Stimulated activated CD4-positive, alpha-beta T cell treated with anti-CD3 and anti-CD28 coated beads, Interleukin-1b, Interleukin-23, amount 100 ng/mL, for 24 hours (primary cell): ENCODE results near the gene DNAH7.

Source experiments
- DNase-seq, 4 experiments: peaks; one replicate each; pipeline ENCODE4 v3.0.0-alpha.2; 2020; ENCODE audit warnings: low read depth in 4 of 4, low spot score in 1 of 4

Gene DNAH7

DNA sequence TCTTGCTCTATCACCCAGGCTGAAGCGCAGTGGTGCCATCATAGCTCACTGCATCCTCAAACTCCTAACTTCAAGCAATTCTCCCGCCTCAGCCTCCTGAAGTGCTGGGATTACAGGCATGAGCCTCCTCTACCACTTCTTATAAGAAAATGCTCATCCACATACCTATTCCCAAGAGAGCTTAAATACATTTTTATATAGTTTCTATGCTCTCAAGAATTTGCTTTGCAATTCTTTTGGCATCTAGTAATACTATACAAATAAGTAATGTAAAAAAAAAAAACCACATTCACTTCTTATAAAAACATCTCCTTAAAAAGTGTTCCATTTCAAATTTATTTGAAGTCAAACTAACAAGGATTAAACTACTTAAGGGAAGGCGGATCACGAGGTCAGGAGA lies 197.3 kb downstream of the DNAH7 start:
- DNase-seq: no peak

DNA sequence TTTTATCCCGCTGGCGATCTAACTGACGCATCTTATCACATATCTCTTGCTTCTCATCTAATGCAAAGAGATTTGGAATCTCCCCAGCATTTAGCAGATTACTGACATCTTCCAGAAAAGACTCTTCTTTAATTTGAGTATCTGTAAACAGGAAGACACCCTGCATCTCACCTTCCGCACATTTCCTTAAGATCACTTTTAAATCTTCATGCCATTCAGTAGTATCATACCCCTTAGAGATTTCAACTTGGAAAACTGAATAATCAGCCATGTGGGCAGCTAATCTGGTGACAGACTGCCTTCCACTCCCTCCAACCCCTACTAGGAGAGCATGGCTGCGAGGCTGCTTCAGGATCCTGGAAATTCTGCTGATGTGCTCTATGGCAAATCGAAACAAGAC lies 204.3 kb downstream of the DNAH7 start:
- DNase-seq: no peak

DNA sequence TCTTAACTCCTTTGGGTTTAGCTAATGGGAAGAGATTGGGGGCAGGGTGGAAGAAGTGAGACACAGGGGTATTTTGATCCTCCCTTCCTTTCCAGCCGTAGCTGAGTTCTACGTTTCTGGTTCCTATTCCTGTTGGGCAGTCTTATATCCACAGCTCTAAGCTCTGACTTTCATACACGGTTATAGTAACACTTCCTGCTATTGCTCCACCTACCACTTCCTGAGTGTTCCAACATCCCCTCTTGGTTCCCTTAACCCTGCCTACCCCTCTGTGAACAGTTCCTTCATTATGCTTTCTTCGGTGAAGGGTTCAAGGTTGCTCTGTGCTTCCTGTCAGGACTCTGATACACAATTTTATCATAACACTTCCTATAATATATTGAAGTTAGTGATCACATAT lies 205.1 kb downstream of the DNAH7 start:
- DNase-seq: no peak

DNA sequence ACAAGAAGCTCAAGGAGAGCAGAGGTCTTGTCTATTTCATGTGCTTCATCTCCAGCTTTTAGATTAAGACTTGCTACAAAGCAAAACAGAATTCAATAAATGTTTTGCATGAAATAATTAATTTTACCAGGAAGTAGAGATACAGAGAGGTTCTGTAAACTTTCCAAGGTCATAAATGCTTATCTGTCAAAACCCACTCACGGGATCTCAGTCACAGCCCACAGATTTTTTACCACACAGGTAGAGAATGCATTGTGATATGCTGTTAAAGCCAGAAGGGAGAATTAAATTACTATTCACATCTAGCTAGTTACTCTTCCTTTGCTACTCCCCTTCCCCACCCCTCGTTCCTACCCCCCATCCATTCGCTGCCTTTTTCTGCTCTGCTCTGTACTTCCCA lies 205.5 kb downstream of the DNAH7 start:
- DNase-seq: no peak

DNA sequence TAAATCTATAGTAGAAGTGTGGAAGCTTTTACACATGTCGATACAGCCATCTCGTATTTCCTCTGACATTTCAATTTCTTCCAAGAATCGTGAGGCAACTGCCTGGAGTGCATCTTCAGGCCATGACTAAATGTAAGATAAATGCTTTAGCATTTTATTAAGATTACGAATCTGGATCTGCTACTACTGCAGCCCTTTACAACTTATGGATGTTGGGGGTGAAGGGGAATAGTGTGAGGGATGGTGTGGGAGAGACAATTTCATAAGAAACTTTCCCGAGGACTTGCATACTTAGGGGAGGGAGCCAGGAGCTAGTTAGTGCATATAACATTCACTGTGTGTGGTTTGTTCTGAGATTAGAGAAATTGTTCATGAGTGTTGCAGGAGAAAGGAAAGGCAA lies 206.8 kb downstream of the DNAH7 start:
- no peak for DNase-seq

DNA sequence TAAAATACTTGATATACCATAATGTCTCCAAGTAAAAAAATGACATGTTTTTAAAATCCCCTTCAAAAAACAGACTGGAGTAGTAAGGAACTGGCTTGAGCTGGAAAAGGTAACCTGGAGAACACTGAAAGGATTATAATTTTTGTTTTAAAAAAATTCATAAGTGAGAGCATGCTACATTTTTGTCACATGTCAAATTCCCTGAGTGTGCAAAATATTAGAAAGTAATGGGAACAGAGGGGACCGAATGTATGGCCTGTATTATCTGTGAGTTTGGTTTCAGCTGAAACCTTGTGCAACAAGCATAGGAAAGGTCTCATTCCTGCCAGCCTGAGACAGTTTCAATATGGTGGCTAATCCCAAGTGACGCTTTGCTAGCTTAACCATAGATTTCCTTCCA lies 209.1 kb downstream of the DNAH7 start:
- no peak for DNase-seq

DNA sequence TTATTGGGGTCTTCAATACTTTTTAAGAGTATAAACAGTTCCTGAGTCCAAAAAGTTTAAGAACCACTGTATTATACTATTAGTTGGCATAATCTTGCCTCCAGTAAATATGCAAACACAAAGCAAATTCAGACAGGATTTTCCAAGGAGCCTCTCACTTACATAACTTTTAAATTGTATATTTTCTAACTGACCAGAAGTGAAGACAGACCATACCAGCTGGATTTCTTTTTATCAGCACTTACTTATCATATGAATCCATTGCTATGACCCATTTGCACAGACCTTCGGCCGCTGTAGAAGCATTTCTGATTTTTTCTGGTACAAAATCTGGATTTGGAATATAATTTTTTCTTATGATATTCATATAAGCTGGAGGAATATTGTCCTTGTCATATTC lies 211.5 kb downstream of the DNAH7 start:
- no peak for DNase-seq

DNA sequence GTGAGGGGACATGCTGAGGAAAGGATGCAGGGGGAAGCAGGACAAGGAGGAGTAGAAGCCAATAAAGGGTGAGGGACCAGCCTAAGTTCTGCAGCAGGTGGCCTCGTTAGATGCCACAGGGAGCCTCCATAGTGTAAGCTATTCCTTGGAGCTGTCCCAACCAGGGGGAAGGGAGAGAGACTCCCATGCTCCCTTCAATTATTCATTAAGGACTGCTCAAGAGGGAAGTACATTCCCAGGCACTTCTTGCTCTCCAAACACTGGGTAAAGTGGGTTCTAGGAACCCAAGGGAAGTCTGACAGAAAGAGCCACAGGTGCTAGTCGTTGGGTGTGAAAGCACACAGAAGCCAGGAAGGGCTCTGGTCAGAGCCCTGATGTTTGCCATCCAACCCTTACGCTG lies 217.9 kb downstream of the DNAH7 start:
- no peak for DNase-seq

DNA sequence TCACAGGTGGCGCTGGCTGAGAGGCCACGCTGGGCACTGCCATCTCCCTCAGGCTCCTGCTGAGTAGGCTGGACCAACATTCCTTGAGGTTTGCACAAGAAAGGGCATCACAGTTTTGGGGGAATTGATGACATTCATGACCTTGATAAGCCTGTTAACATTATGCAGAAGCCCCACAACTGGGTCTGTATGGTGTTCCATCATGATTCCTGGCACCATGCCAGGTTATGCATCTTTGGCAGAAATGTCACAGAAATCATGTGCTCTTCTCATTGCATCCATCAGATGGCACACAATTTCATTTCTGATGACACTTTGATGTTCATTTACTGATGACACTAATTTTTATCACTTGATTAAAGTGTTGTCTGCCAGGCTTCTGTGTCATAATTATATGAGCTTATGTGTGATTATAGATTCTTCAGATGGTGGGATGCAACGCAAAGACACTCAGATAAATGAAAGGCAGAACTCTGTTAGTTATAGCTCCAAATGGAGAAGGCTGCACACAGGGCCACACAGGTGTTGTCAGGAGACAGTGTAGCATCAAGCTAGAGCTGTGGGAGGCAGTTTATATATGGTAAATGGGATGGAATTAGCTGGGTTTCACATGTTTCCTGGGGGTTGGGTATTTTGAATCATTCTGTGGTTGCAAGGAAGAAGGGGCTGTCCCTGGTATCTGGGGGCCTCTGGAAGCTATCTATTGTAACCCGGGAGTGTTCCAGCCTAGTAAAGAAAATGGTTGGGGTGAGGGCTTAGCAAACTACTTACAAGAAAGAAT lies 220.3 kb downstream of the DNAH7 start:
- no peak for DNase-seq

DNA sequence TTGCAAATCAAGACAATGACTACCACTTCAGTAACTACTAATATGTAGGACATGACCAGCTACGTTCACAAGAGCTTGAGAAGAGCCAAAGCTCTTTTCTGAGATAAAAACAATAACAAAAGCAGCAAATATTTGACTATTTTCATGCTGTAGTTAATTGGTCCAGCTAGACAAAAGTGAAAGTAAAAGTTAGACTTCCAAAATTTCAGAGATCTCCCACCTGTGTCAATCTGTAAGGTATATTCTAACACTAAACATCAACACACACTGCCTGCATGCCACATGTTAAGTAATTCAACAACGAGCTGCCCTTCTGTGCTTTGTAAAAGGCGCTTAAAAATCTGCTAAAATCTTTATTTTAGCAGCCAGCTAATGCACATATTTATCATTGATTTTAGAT lies 225.7 kb downstream of the DNAH7 start:
- DNase-seq: no peak

DNA sequence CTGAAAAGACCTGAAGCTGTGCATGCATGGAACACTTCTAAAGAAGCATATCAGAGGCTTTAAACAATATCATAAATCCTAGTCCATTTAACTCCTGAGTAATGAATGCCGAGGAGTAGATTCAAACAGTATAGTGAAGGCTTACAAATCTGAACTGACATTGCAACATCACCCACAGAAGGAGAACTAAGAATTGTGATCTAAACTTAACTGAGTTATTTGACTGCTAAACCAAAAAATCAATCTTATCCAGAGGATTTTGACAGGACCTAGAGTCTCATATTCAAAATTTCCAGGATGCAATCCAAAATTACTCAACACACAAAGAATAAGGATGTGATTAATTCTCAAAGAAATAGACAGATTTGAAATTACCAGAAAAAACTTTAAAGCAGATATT lies 230.6 kb downstream of the DNAH7 start:
- no peak for DNase-seq

DNA sequence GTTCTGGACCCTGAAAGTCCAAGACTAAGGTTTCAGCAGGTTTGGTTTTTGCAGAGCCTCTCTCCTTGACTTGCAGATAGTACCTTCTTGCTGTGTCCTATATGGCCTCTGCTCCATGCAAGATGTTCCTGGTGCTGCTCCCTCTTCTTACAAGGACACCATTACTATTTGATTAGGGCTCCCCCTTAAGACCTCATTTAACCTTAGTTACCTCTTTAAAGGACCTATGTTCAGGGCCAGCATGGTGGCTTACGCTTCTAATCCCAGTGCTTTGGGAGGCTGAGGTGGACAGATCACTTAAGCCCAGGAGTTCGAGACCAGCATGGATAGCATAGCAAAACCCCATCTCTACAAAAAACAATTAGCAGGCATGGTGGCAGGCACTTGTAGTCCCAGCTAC lies 232.6 kb downstream of the DNAH7 start:
- no peak for DNase-seq

DNA sequence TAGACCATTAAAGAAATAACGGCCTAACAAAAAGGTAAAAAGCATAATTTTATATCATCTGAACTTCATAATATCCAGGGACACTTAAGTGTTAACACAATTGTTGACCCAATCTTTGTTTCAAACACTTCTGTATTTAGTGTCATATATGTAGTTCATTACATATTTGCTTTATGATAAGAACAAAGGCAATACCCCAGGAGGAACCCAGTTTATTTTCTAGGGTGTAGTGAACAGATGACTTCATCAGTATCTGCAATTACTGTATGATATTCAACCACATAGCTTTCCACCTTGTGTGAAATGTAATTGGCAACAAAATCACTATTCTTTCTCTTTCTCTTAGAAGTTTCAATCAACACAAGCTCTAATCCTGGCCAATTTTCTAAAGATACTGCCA lies 233.8 kb downstream of the DNAH7 start:
- no peak for DNase-seq

DNA sequence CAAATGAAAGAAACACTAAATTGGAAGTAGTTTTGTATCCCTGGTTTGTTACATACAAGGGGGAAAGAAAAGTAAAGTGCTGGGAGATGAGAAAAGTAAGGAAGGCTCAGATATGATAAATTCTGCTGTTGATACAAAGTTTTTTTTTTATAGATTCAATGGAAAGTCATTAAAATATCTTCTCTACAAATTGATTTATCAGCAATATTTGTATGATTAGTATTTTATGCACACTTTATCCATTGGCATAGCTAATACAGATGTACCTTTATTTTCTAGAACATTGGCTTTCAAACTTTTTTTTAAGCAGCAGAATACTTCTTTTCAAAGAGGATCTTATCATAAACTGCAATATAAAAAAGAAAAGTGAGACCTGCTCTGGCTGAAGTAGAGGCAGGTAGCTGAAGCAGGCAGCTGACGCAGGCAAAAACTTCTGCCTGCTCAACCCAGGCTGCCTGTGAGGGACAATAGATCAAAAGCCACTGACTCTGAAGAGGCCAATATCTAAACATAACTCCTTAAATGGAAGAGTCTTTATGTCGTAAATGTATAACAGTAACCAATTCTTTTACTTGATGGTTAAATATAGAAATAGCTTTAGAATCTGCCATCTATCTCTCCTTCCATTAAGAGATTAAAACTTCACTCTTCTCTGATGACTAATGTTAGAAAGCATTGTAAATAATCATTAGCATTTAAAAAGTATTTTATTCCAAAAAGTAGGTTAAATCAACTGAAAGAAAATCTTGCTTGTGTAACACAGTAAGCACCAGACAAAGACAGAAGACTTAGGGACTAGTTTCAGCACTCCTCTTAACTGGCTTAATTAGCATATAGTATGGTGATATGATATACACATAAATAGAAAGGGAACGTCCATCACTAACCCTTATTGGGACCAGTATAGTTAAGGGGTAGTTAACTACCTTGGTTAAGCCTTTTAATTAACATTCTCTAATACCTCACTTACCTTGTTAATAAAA lies 237.4 kb downstream of the DNAH7 start:
- no peak for DNase-seq

DNA sequence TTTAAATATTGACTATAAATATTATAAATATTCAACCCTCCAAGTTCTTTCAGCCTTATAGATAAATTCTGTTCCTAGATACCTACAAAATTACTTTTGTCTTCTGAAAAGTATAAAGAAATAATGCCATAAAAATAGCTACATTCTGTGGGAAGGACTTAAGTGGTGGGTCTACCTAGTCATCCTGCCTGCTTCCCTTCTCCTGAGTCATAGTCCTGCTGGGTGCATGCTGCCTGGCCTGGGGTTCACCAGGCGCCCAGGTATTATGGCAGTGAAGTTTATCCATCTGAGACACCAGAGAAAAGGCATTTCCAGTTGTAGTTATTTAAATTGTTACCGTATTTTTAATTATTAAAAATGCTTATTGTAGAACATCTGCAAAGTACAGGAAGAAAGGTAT lies 244.2 kb downstream of the DNAH7 start:
- DNase-seq: no peak

DNA sequence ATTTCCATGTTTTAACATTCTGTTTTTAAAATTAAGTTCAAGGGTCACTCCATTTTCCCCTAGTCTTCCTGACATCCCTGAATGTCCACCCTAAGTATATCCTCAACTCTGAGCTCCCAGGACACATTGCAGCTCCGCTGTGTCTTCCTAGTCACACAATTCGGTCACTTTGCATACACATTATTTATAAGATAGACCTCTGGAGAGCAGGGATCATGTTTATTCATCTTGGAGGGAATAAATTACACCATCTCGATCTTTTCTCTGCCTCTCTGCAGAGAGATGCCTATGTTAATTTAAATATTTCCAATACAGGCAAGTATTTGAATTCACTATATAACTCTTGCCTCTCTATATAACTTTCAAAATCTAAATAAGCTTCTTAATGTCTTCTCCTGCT lies 245.4 kb downstream of the DNAH7 start:
- DNase-seq: no peak

DNA sequence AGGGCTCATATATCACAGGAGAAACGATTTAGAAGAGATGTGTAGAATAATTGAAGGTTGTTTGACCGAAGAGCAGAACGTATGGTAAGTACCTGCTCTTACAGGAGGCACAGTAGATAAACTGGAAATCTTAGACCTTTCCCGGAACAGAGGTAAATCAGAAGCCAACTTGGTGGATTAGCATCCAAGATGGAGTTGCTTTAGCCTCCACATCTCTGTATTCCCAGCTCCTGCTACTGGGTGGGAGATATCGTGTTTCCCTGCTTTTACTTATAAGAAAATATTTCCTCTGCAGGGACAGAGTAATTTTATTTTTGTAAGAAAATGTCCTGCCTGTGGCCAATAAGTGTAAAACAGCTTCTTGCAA lies 247.1 kb downstream of the DNAH7 start:
- no peak for DNase-seq

DNA sequence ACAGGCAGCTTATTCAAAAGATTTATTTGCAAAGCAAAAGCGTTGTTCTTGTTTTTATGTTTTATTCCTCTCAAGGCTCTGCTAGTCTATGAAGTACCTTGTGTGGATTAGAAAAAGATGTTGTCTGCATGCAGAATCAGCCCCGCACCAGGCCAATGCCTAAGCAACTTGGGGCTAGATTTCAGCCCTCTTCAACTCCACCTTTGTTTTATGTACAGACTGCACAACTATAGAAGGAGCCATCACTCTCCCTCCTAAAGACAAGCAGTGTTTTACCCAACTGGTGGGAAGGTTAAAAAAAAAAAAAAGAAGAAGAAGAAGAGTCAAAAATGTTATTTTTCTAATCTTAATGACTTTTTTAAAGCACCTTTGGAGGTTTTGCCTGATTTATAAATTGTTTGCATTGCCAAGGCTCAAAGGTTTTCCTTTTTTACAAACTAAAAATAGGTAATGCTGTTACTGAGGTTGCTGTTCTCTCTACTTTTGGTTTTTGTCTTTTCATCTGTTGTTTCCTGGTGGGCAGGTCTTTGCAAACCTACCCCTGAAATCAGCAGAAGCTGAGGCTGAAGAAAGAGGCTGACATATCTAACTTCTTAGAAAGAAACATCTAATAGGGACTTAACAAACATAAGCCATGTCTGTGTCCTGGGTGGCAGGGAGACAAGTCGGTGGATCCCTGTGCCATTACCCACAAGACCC lies 247.6 kb downstream of the DNAH7 start:
- DNase-seq: no peak

DNA sequence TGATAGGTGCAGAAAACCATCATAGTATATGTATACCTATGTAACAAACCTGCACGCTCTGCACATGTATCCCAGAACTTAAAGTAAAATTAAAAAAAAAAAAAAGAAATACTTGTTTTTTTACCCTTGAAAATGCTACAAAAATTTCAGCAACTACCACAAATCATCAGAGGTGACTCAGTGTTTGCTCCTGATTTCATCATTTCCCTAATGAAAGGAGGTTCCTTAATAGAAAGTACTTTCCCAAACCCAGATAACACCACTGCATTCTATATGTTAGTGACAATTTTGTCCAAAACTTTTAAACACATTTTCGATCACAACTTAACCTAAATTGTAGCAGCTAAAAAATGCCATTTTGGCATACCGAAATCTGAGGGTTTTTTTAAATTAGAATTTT lies 248.3 kb downstream of the DNAH7 start:
- DNase-seq: no peak

DNA sequence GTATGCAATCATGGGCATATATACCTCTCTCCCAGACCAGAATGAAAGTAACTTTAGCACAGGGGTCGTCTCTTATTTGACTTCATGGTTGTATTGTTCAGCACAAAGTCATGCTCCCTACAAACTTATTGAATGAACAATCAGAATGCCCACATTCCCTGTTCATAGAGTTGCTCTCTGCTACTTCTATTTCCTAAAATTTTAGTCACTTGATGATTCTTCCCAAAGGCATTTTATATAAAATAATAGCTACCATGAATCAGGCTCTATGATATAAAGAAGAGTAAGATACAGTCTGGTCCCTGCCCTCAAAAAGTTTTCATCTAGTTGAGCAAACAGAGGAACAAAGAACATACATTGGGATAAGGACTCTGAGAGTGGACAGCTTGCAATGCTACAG lies 249.4 kb downstream of the DNAH7 start:
- no peak for DNase-seq

DNA sequence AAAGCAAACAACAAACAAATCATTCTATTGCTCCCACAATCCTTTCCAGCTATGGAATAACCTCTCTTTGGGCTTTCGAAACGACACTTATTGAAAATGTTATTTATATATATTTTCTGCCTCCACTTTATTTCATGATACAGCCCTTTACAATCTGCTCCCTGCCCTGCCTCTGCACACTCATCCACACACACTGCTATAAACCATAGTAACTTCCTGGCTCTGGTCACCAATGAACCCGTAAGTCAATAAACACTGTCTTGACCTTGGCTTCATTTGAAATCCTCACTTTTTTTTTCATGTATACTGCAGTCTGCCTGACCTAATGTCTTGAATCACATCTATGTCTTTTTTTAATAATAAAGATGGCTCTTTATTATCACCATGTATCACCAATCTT lies 250.1 kb downstream of the DNAH7 start:
- DNase-seq: no peak

DNA sequence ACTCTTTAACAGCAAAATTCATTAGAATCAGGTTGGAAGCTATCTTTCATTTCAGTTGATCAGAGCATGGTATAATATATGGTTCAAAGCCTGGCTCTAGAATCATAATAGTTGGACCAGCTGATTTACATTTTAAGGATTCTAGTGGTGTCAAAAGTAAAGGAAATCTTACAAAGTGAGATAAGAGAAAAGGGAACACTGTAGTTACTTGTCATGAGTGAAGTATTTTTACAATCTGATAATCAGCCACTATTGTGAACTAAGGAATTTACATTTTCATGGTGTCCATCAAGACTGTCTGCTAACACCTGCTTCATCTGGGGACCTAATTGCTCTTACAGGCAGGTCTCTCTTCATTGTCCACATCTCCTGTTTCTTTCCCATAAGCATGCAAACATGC lies 250.5 kb downstream of the DNAH7 start:
- no peak for DNase-seq
